HT1080 (cell line): ENCODE results near the gene SNX8. TPM values are rescaled to one million over a fixed set of nuclear protein-coding genes. Genes with fewer than 3 reads are reported as not detected.
"Not testable (repeated sequence)": the region's sequence is repeated elsewhere in the genome, so short reads cannot be mapped to it uniquely, and the experiment has no call there.

Experiments
- DNase-seq: peaks from one replicate; pipeline ENCODE4 v3.0.0-alpha.2; 2015; ENCODE audit warnings: low read depth
- total RNA-seq: library from RNA; depleted of rRNA; stranded (reverse); fragments of >200 nt; shearing (Covaris generic); gene quantifications from 2 replicates; pipeline ENCODE4 v1.2.3, GENCODE V29; 2014

Gene SNX8
- total RNA-seq, 1 experiment from 2014 or later = 16.7 TPM

GRCh38 chr7:2330493-2330892 lies 16.3 kb upstream of the SNX8 start:
- no peak for DNase-seq

- no peak for DNase-seq
These were observed 12.7 kb upstream of the SNX8 start for GRCh38 chr7:2326951-2327350.

DNA sequence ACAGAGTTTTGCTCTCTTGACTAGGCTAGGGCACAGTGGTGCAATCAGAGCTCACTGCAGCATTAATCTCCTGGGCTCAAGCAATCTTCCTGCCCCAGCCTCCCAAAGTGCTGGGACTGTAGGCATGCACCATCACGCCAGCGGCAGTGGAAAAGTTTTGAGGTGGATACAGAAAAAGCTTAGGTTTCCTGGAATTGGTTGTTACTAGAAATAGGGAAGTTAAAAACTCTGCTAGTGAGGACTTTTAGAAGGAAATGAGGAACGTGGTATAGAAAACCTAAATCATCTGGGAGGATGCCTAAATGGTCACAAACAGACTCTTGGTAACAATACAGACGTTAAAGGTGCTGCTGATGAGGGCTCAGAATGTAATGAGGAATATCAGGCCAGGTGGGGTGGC lies 10.9 kb upstream of the SNX8 start:
- DNase-seq = no peak

DNA sequence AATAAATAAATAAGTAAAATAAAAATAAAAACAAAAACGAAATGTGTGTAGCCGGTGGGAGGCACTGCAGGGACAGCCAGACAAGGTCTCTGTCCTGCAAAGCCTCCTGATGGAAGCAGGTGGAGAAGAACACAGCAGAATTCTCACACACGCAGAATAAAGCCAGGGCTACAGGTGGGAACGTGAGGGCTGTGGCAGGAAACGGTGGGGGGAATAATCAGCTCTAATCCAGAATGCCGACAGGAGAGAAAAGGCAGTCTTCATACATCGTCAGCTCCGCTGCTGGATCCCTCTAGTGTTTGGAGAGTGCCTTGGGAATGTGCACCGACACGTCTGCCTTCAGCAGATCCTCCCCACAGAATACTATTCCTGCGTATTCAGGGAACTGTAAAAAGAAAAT lies 6.8 kb upstream of the SNX8 start:
- DNase-seq = no peak

GRCh38 chr7:2317556-2318293 lies 3.5 kb upstream of the SNX8 start:
- DNase-seq = no peak

DNA sequence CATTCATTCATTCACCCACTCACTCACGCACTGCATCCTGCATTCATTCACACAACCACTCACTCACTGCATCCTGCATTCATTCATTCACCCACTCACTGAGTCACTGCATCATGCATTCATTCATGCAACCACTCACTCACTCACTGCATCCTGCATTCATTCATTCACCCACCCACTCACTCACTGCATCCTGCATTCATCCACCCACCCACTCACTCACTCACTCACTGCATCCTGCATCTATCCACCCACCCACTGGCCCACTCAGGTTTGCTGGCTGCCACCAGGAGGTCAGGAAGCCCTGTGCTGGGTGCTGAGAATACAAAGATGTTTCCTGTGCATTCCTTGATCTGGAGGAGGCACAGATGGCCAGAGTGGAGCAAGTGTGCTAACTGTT lies 2.3 kb upstream of the SNX8 start:
- DNase-seq = no peak

DNA sequence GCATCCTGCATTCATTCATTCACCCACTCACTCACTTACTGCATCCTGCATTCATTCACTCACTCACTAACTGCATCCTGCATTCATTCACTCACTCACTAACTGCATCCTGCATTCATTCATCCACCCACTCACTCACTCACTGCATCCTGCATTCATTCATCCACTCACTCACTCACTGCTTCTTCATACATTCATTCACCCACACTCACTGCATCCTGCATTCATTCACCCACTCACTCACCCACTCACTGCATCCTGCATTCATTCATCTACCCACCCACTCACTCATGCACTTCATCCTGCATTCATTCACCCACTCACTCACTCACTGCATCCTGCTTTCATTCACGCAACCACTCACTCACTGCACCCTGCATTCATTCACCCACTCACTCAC lies 1.5 kb upstream of the SNX8 start:
- DNase-seq = no peak

DNA sequence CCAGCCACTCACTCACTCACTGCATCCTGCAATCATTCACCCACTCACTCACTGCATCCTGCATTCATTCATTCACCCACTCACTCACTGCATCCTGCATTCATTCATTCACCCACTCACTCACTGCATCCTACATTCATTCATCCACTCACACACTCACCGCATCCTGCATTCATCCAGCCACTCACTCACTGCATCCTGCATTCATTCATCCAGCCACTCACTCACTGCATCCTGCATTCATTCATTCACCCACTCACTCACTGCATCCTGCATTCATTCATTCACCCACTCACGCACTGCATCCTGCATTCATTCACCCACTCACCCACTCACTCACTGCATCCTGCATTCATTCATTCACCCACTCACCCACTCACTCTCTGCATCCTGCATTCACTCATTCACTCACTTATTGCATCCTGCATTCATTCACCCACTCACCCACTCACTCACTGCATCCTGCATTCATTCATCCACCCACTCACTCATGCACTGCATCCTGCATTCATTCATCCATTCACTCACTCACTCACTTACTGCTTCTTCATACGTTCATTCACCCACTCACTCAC lies 802 bp upstream of the SNX8 start:
- not testable (repeated sequence) for DNase-seq

DNA sequence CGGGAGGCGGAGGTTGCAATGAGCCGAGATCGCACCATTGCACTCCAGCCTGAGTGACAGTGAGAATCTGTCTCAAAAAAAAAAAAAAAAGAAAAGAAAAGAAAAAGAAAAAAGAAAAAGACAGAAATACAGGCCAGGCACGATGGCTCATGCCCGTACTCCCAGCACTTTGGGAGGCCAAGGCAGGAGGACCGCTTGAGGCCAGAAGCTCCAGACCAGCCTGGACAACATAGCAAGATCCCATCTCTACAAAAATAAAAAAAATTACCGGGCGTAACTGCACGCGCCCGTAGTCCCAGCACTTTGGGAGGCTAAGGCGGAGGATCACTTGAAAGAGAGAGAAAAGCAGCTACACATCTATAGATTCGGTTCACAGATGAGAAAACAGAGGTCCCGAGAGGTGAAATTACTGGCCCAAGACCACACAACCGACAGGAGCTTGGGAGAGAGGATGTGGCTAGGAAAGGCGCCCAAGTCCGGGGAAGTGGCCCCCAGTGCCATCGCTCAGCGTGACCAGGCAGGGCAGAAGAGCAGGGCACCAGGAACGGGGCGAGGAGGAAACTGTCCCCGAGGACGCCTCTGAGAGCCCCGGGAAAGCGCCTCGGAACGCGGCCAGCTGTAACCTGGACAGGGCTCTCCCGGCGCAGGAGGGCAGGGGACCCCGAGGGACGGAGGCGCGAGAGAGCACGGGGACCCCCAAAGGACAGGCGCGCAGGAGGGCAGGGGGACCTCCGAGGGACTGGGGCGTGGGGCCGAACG lies 612 bp downstream of the SNX8 start:
- peak; percentile 29 for DNase-seq

DNA sequence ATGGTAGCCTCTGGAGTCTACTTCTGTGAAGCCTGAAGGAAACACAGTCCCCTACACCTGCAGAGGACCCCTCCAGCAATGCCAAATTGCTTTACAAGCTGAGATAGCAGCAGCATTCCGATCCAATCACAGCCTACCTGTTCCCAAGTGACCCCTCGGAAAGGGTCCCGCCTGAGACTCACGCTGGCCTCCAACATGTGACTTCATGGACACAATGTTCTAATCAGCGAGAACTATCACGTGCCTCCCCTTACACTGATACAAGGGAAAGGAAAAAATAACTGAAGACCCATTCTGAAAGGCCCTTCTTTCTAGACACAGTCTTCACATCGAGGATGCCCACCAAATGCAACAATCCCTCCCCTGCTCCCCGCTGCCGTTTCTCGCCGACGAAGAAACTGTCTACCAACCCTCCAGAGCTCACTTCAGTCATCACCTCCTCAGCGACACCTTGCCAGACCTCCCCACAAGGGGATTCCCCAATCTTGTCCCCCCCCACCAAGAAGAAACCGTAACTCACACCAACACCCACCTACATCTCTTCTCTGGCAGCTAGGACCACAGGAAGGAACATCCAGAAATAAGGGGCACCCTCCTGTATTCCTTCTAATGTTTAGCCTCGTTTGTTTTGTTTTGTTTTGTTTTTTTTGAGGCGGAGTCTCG lies 1.8 kb downstream of the SNX8 start:
- no peak for DNase-seq

DNA sequence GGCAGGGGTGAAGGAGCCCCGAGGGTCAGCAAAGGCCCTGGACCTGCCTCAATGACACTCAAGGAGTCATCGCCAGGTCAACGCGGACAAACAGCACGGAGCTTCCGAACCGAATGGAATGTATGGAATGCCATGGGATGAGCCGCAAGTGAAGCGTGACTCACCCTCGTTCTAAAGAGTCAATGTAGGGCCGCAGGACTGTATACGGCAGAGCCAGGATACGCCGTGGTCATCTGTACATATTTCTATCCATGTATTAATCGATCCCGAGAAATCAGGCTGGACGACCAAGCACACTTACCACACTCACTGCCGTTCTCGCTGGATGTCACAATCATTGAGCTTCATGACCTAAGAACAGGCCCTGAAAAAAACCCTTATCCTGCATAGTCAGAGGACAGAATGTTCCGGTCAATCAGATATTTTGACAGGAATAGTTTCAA lies 4.3 kb downstream of the SNX8 start:
- peak; percentile 90 for DNase-seq

GRCh38 chr7:2307690-2308107 lies 6.5 kb downstream of the SNX8 start:
- no peak for DNase-seq

DNA sequence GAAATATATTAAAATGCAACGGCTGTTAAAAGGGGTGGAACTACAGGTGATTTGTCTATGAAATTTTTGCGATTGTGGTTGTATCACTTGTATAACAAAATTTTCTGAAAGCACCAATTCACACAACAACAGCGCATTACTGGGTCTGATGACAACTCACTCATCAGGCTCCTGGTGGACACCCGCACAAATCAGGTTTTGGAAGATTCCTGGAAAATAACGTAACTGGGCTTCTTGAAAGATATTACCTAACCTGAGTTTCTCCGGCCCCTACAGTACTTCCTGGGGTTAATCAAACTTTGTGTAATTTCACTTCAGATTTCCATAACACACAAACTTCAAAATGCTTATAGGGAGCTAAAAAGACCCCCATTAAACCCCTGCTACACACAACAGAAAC lies 7.6 kb downstream of the SNX8 start:
- DNase-seq = no peak

DNA sequence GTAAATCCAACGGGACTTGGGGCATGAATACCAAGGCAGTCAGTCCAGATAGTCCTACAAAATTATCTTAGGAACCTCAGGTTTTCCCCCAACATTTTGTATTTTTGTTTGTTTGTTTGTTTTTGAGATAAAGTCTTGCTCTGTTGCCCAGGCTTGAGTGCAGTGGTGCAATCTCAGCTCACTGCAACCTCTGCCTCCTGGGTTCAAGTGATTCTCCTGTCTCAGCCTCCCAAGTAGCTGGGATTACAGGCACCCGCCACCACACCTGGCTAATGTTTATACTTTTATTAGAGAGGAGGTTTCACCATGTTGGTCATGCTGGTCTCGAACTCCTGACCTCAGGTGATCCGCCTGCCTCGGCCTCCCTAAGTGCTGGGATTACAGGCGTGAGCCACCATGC lies 9.0 kb downstream of the SNX8 start:
- DNase-seq = not testable (repeated sequence)

DNA sequence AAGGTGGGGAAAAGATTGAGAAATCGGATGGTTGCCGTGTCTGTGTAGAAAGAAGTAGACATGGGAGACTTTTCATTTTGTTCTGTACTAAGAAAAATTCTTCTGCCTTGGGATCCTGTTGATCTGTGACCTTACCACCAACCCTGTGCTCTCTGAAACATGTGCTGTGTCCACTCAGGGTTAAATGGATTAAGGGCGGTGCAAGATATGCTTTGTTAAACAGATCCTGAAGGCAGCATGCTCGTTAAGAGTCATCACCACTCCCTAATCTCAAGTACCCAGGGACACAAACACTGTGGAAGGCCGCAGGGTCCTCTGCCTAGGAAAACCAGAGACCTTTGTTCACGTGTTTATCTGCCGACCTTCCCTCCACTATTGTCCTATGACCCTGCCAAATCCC lies 10.7 kb downstream of the SNX8 start:
- DNase-seq = not testable (repeated sequence)

- not testable (repeated sequence) for DNase-seq
These were observed 11.4 kb downstream of the SNX8 start for GRCh38 chr7:2302743-2303397.

- DNase-seq = no peak
These were observed 12.8 kb downstream of the SNX8 start for GRCh38 chr7:2301511-2301863.

GRCh38 chr7:2299870-2300512 lies 14.2 kb downstream of the SNX8 start:
- DNase-seq = no peak

- DNase-seq = no peak
These were observed 15.0 kb downstream of the SNX8 start for GRCh38 chr7:2299131-2299829.

- no peak for DNase-seq
These were observed 17.4 kb downstream of the SNX8 start for GRCh38 chr7:2296832-2297231.
